Prostate gland (tissue), 2 donors: ENCODE measurements around the gene ABHD17A. TPM values are rescaled to one million over a fixed set of nuclear protein-coding genes. Genes with fewer than 3 reads are reported as not detected.

Experiments used
- DNase-seq: peaks from one replicate; pipeline ENCODE4 v3.0.0-alpha.2; 2019; ENCODE audit warnings: low spot score
- H3K27ac ChIP-seq, 2 donors: fragments of 200-600 bp; sonication (generic); 2 replicates each; pipeline ENCODE4 v1.5.1; 2017 to 2019
- H3K27me3 ChIP-seq: fragments of 200-600 bp; sonication (generic); replicated peaks from 2 replicates; pipeline ENCODE4 v1.5.1; 2019; ENCODE audit not compliant: insufficient read depth
- H3K36me3 ChIP-seq, 2 donors: fragments of 200-600 bp; sonication (generic); 1 replicate in 1 of 2; 2 replicates in 1 of 2; pipeline versions ENCODE4 v1.5.1 to v1.8.1; 2017 to 2019
- H3K4me1 ChIP-seq: fragments of 200-600 bp; sonication (generic); replicated peaks from 2 replicates; pipeline ENCODE4 v1.5.1; 2019
- H3K4me3 ChIP-seq, 2 donors: fragments of 200-600 bp; sonication (generic); 2 replicates each; pipeline ENCODE4 v1.5.1; 2017 to 2019
- H3K9me3 ChIP-seq: fragments of 200-600 bp; sonication (generic); 2 replicates; pipeline ENCODE4 v1.5.1; 2017
- CTCF ChIP-seq, 4 experiments: fragments of 200-600 bp in 2 of 4; fragments of 450-650 bp in 2 of 4; sonication (generic) in 2 of 4; IDR thresholded peaks; 1 replicate in 3 of 4; 2 replicates in 1 of 4; pipeline ENCODE4 v1.5.1; 2016 to 2019; ENCODE audit warnings: antibody characterized with exemption in 4 of 4, mild to moderate bottlenecking in 2 of 4, moderate library complexity in 2 of 4
- POLR2A ChIP-seq: fragments of 450-650 bp; IDR thresholded peaks from one replicate; pipeline ENCODE4 v1.6.1; 2016; ENCODE audit warnings: antibody characterized with exemption, mild to moderate bottlenecking
- POLR2AphosphoS5 ChIP-seq: sonication (generic); formaldehyde crosslinking; IDR thresholded peaks from one replicate; pipeline ENCODE4 v1.6.1; 2017; ENCODE audit warnings: antibody characterized with exemption
- whole genome bisulfite sequencing: methylation state at CpG from one replicate; pipeline ENCODE4 v1.1.5; 2018; 5-methylcytosine and 5-hydroxymethylcytosine counted together
- intact Hi-C: fragments of 100-400 bp; cut with DNase I; formaldehyde crosslinking; loops from one replicate; pipeline ENCODE4 v1.14.2; 2022
- total RNA-seq, 2 donors: library from RNA; depleted of rRNA; stranded (reverse); fragments of >200 nt; gene quantifications; one replicate each; pipeline ENCODE4 v1.1.0, GENCODE V29; 2016

Gene ABHD17A
- total RNA-seq, 2 donors from 2014 or later: 131 to 146 TPM

DNA sequence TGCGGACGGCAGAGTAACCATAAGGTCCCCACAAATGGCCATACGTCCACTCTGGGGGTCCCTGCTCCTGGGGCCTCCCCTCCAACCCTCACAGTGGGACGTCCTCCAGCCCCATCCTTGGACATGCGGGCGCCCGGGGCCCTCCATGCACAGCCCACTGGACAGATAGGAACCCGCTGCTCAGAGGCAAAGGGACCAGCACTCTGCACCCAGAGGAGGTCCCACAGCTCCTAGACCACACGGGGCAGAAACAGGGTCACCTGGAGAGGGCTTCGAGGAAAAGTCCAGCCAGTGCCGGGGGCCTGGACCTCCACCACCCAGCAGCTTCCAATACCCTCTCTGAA is 48.1 kb downstream of the ABHD17A start:
- Histone ChIP-seq H3K4me3 (no peak overlapping the region), H3K27me3 (no peaks in the 10 kb centered on the region), H3K27ac (no peak overlapping the region), H3K9me3 (no peaks in the 10 kb centered on the region), H3K36me3 (no peaks in the 10 kb centered on the region), H3K4me1 (no peaks in the 10 kb centered on the region)
- no peak for DNase-seq
- TF ChIP-seq CTCF (IDR thresholded peaks at IDR 0.05): no peak
- no peak for TF ChIP-seq POLR2A
- TF ChIP-seq POLR2AphosphoS5: no peak
- WGBS: 85% methylated on average over 10 of the region's 11 CpGs
- intact Hi-C loops: no loop called here

- no peaks in the 10 kb centered on the region for H3K27me3 ChIP-seq
- H3K27ac ChIP-seq: no peak overlapping the region
- H3K4me1 ChIP-seq: no peaks in the 10 kb centered on the region
- TF ChIP-seq CTCF (IDR thresholded peaks at IDR 0.05): no peak
- no peak for TF ChIP-seq POLR2A
- TF ChIP-seq POLR2AphosphoS5: no peak
- intact Hi-C loops: no loop called here
- H3K9me3 ChIP-seq: no peaks in the 10 kb centered on the region
- DNase-seq: no peak
- WGBS: 91% methylated on average over 31 of the region's 31 CpGs
- no peak overlapping the region for H3K4me3 ChIP-seq
- no peaks in the 10 kb centered on the region for H3K36me3 ChIP-seq
Observed at GRCh38 chr19:1836458-1837221, 48.7 kb downstream of the ABHD17A start.

- no peak overlapping the region for H3K27ac ChIP-seq
- intact Hi-C loops: no loop called here
- no peaks in the 10 kb centered on the region for H3K27me3 ChIP-seq
- TF ChIP-seq POLR2A (no peak), POLR2AphosphoS5 (no peak), CTCF (IDR thresholded peaks at IDR 0.05) (no peak)
- H3K4me1 ChIP-seq: no peaks in the 10 kb centered on the region
- no peaks in the 10 kb centered on the region for H3K36me3 ChIP-seq
- DNase-seq: no peak
- 48% methylated on average over 7 of the region's 15 CpGs for WGBS
- no peak overlapping the region for H3K4me3 ChIP-seq
- H3K9me3 ChIP-seq: no peaks in the 10 kb centered on the region
Observed at GRCh38 chr19:1833540-1833939, 51.8 kb downstream of the ABHD17A start.

DNA sequence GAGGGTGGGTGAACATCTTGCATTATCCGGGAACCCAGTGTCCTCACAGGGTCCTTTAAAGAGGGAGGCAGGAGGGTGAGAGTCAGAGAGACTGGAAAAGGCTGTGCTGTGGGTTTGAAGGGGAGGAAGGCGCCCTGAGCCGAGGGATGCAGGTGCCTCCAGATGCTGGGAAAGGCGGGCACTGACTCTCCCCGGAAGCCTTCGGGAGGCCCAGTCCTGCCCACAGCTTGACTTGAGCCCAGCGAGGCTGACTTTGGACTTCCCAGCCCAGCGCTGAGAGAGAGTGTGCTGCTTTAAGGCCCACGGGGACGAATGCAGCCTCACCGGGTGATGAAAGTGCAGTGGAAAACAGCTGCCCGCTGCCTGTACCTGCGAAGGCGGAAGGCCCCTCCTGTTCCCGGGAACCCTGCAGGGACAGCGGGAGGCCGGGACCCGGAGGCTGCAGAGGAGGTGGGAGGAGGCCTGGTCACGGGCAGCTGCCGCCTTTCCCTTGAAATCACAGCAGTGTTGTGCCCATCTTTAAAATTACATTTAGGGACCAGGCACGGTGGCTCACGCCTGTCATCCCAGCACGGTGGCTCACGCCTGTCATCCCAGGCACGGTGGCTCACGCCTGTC is 53.1 kb downstream of the ABHD17A start:
- Histone ChIP-seq H3K36me3 (no peaks in the 10 kb centered on the region), H3K27ac (no peak overlapping the region), H3K27me3 (no peaks in the 10 kb centered on the region), H3K4me3 (no peak overlapping the region), H3K9me3 (no peaks in the 10 kb centered on the region), H3K4me1 (no peaks in the 10 kb centered on the region)
- intact Hi-C loops: no loop called here
- WGBS: 91% methylated on average over 26 of the region's 26 CpGs
- TF ChIP-seq CTCF (IDR thresholded peaks at IDR 0.05): no peak
- TF ChIP-seq POLR2AphosphoS5: no peak
- TF ChIP-seq POLR2A: no peak
- DNase-seq: no peak

GRCh38 chr19:1830978-1831377 is 54.3 kb downstream of the ABHD17A start:
- H3K9me3 ChIP-seq: no peaks in the 10 kb centered on the region
- WGBS: 88% methylated on average over 9 of the region's 11 CpGs
- no peak for DNase-seq
- intact Hi-C loops: no loop called here
- no peaks in the 10 kb centered on the region for H3K27me3 ChIP-seq
- no peaks in the 10 kb centered on the region for H3K4me1 ChIP-seq
- no peaks in the 10 kb centered on the region for H3K36me3 ChIP-seq
- TF ChIP-seq POLR2AphosphoS5: no peak
- TF ChIP-seq POLR2A: no peak
- no peak for TF ChIP-seq CTCF (IDR thresholded peaks at IDR 0.05)
- no peak overlapping the region for H3K27ac ChIP-seq
- H3K4me3 ChIP-seq: no peak overlapping the region
